K562 (cell line): Measurements from ENCODE around the gene DAO. TPM values are rescaled to one million over a fixed set of nuclear protein-coding genes. Genes with fewer than 3 reads are reported as not detected.

ENCODE experiments used
- ARID1B ChIP-seq: fragments of 450-650 bp; IDR thresholded peaks from 2 replicates; pipeline ENCODE4 v1.6.1; 2016; ENCODE audit warnings: antibody characterized with exemption, mild to moderate bottlenecking, inconsistent platforms
- ATF3 ChIP-seq, 2 experiments: fragments of 450-650 bp in 1 of 2; sonication (generic) in 1 of 2; formaldehyde crosslinking in 1 of 2; IDR thresholded peaks in 1 of 2; conservative IDR thresholded peaks in 1 of 2; 2 replicates each; pipeline versions ENCODE4 v1.6.1 to v1.8.1; 2016 to 2023; ENCODE audit warnings: mild to moderate bottlenecking in 2 of 2, moderate library complexity in 2 of 2, inconsistent platforms in 1 of 2, missing genetic modification reagents in 1 of 2
- BHLHE40 ChIP-seq: IDR thresholded peaks from 2 replicates; pipeline ENCODE4 v1.6.1; 2011; ENCODE audit warnings: low read length, improper control_type of control experiment
- DPF2 ChIP-seq: fragments of 450-650 bp; IDR thresholded peaks from 2 replicates; pipeline ENCODE4 v1.6.1; 2016
- ERF ChIP-seq: fragments of 450-650 bp; formaldehyde crosslinking; IDR thresholded peaks from 2 replicates; pipeline ENCODE4 v1.4.0; 2020; ENCODE audit warnings: mild to moderate bottlenecking, mixed read lengths
- ETV5 ChIP-seq: sonication (generic); formaldehyde crosslinking; IDR thresholded peaks from 2 replicates; pipeline ENCODE4 v1.4.0; 2020; ENCODE audit warnings: low read depth, mild to moderate bottlenecking, missing genetic modification reagents
- HNRNPK ChIP-seq: fragments of 200-400 bp; formaldehyde crosslinking; IDR thresholded peaks from one replicate; pipeline ENCODE4 v1.6.1; 2018; ENCODE audit warnings: mild to moderate bottlenecking, low read depth, low read length; ENCODE audit not compliant: poor library complexity, severe bottlenecking
- KDM1A ChIP-seq, 2 experiments: fragments of 450-650 bp; IDR thresholded peaks; 2 replicates each; pipeline ENCODE4 v1.6.1; 2016; ENCODE audit warnings: mild to moderate bottlenecking in 2 of 2
- KDM5B ChIP-seq: fragments of 200-600 bp; sonication (generic); IDR thresholded peaks from 2 replicates; pipeline ENCODE4 v1.6.1; 2012; ENCODE audit warnings: low read depth, mild to moderate bottlenecking, moderate library complexity, low read length, control low read depth, inconsistent platforms; ENCODE audit not compliant: insufficient replicate concordance
- NCOR1 ChIP-seq: fragments of 450-650 bp; IDR thresholded peaks from 2 replicates; pipeline ENCODE4 v1.6.1; 2016; ENCODE audit warnings: mild to moderate bottlenecking, moderate library complexity
- NFATC3 ChIP-seq: fragments of 450-650 bp; IDR thresholded peaks from 2 replicates; pipeline ENCODE4 v1.6.1; 2017; ENCODE audit warnings: mild to moderate bottlenecking
- POLR2G ChIP-seq: fragments of 200-400 bp; formaldehyde crosslinking; IDR thresholded peaks from 2 replicates; pipeline ENCODE4 v1.6.1; 2017; ENCODE audit warnings: low read depth, mild to moderate bottlenecking, antibody characterized with exemption, low read length, moderate library complexity
- PTTG1 ChIP-seq: fragments of 450-650 bp; IDR thresholded peaks from 2 replicates; pipeline ENCODE4 v1.6.1; 2016; ENCODE audit warnings: low read depth, mild to moderate bottlenecking, missing genetic modification characterization, missing compliant biosample characterization
- RCOR1 ChIP-seq, 2 experiments: IDR thresholded peaks; 2 replicates each; pipeline ENCODE4 v1.6.1; 2012; ENCODE audit warnings: low read depth in 2 of 2, low read length in 2 of 2, borderline replicate concordance in 1 of 2, improper control_type of control experiment in 1 of 2
- SREBF1 ChIP-seq: fragments of 150-350 bp; IDR thresholded peaks from 2 replicates; pipeline ENCODE4 v1.6.1; 2014; ENCODE audit warnings: antibody characterized with exemption, low read depth, low read length, borderline replicate concordance
- ZFX ChIP-seq: sonication (generic); formaldehyde crosslinking; IDR thresholded peaks from 2 replicates; pipeline ENCODE4 v1.8.0; 2022; ENCODE audit warnings: mild to moderate bottlenecking, missing genetic modification reagents, moderate library complexity
- ZNF133 ChIP-seq: fragments of 250-450 bp; sonication (Bioruptor Pico); IDR thresholded peaks from 2 replicates; pipeline ENCODE4 v1.4.0; 2020; ENCODE audit warnings: mild to moderate bottlenecking
- ZNF212 ChIP-seq: fragments of 450-650 bp; formaldehyde crosslinking; IDR thresholded peaks from 2 replicates; pipeline ENCODE4 v1.4.0; 2020; ENCODE audit warnings: mild to moderate bottlenecking
- ZNF224 ChIP-seq: sonication (generic); formaldehyde crosslinking; IDR thresholded peaks from 2 replicates; pipeline ENCODE4 v1.8.0; 2022; ENCODE audit warnings: mild to moderate bottlenecking, missing genetic modification reagents
- ZNF282 ChIP-seq: sonication (generic); formaldehyde crosslinking; IDR thresholded peaks from 2 replicates; pipeline ENCODE4 v1.8.1; 2023; ENCODE audit warnings: missing genetic modification reagents
- ZNF740 ChIP-seq, 3 experiments: fragments of 200-800 bp in 1 of 3; sonication (Bioruptor generic) in 1 of 3; sonication (generic) in 1 of 3; formaldehyde crosslinking in 1 of 3; IDR thresholded peaks; 2 replicates each; pipeline versions ENCODE4 v1.6.1 to v1.8.0; 2016 to 2022; ENCODE audit warnings: mild to moderate bottlenecking in 2 of 3, missing compliant biosample characterization in 2 of 3, missing genetic modification characterization in 2 of 3, missing genetic modification reagents in 1 of 3
- polyA plus RNA-seq, 8 experiments: library from polyadenylated mRNA; depleted of rRNA in 4 of 8; stranded (reverse) in 5 of 8; unstranded in 3 of 8; fragments of >200 nt; fragmentation: Nextera tagmentation in 2 of 8; fragmentation: Illumina TruSeq in 1 of 8; extraction: Ambion mirVana in 2 of 8; extraction: Trizol in 1 of 8; gene quantifications; 2 replicates each; pipeline versions ENCODE4 v1.2.1 to v1.2.3, GENCODE V29; 2011 to 2014; ENCODE audit warnings: inconsistent platforms in 1 of 8, missing spikeins in 1 of 8
- total RNA-seq, 7 experiments: library from RNA; depleted of rRNA in 6 of 7; stranded (reverse); fragments of >200 nt in 6 of 7; fragmentation: Illumina TruSeq in 2 of 7; extraction: Trizol in 2 of 7; gene quantifications; 2 replicates each; pipeline versions ENCODE4 v1.2.1 to v1.2.3, GENCODE V29; 2011 to 2021; ENCODE audit warnings: low replicate concordance in 1 of 7
- TF ChIP-seq, protein P1 (sequence below), 2 experiments: IDR thresholded peaks in 1 of 2; conservative IDR thresholded peaks in 1 of 2; 2 replicates each; pipeline ENCODE4 v1.6.1; 2016; ENCODE audit warnings: low read depth in 2 of 2, mild to moderate bottlenecking in 1 of 2, missing compliant biosample characterization in 1 of 2, missing genetic modification characterization in 1 of 2, moderate library complexity in 1 of 2

The DAO gene
- total and polyA plus RNA-seq, 9 of the 15 experiments (the other 6 are each of a cell fraction or from before 2014, with no cell fraction given) = not detected

- TF ChIP-seq NCOR1 = 0 out of 2 replicates have a peak, but pooled peaks have one; percentile 3
- peak; percentile 9; the same call in 1 of the 2 replicates for TF ChIP-seq BHLHE40
- peak; percentile 71 to 90 for TF ChIP-seq KDM1A (IDR thresholded peaks at IDR 0.05)
- peak; percentile 90 for TF ChIP-seq ATF3 (IDR thresholded peaks at IDR 0.05)
- TF ChIP-seq ATF3 (CRISPR knock-in tag; conservative IDR thresholded peaks at IDR 0.05) = no peak
- TF ChIP-seq ETV5 (CRISPR knock-in tag) = 0 out of 2 replicates have a peak, but pooled peaks have one; percentile 20
- TF ChIP-seq ERF (CRISPR knock-in tag) = no peak
- no peak for TF ChIP-seq HNRNPK
- no peak for TF ChIP-seq ZNF212 (CRISPR knock-in tag)
- TF ChIP-seq ZNF282 (CRISPR knock-in tag) = no peak
- TF ChIP-seq ZNF133 = no peak
- no peak for TF ChIP-seq ZNF740 (CRISPR knock-in tag; IDR thresholded peaks at IDR 0.05)
- TF ChIP-seq ZNF740 (tag; IDR thresholded peaks at IDR 0.05) = no peak
- TF ChIP-seq DPF2 = peak; percentile 52
- TF ChIP-seq, protein P1, sequence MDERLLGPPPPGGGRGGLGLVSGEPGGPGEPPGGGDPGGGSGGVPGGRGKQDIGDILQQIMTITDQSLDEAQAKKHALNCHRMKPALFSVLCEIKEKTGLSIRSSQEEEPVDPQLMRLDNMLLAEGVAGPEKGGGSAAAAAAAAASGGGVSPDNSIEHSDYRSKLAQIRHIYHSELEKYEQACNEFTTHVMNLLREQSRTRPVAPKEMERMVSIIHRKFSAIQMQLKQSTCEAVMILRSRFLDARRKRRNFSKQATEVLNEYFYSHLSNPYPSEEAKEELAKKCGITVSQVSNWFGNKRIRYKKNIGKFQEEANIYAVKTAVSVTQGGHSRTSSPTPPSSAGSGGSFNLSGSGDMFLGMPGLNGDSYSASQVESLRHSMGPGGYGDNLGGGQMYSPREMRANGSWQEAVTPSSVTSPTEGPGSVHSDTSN (CRISPR knock-in tag; IDR thresholded peaks at IDR 0.05; ENCODE audit: low read depth) = no peak
- TF ChIP-seq, protein P1 (tag; conservative IDR thresholded peaks at IDR 0.05; ENCODE audit: low read depth) = 0 out of 2 replicates have a peak, but pooled peaks have one; percentile 5
- TF ChIP-seq KDM5B = no peak
- no peak for TF ChIP-seq PTTG1 (tag)
- peak; percentile 63; the same call in 1 of the 2 replicates for TF ChIP-seq ARID1B
- TF ChIP-seq ZFX = no peak
- TF ChIP-seq POLR2G = no peak
- TF ChIP-seq RCOR1 (IDR thresholded peaks at IDR 0.05; ENCODE audit: borderline replicate concordance in 1 of 2, low read depth in 2 of 2, low read length in 2 of 2) = peak in 1 of 2 experiments; percentile 74; a peak in 3 of 4 replicates
- TF ChIP-seq ZNF224 (CRISPR knock-in tag) = no peak
- no peak for TF ChIP-seq SREBF1
- no peak for TF ChIP-seq NFATC3
Measured at GRCh38 chr12:108854451-108855283, 25.2 kb upstream of the DAO start (continued).
